ENCODE measurements around the gene ANKH.

GRCh38 chr5:14829396-14829795 lies 42.2 kb downstream of the ANKH start:
- TF ChIP-seq, protein P1, sequence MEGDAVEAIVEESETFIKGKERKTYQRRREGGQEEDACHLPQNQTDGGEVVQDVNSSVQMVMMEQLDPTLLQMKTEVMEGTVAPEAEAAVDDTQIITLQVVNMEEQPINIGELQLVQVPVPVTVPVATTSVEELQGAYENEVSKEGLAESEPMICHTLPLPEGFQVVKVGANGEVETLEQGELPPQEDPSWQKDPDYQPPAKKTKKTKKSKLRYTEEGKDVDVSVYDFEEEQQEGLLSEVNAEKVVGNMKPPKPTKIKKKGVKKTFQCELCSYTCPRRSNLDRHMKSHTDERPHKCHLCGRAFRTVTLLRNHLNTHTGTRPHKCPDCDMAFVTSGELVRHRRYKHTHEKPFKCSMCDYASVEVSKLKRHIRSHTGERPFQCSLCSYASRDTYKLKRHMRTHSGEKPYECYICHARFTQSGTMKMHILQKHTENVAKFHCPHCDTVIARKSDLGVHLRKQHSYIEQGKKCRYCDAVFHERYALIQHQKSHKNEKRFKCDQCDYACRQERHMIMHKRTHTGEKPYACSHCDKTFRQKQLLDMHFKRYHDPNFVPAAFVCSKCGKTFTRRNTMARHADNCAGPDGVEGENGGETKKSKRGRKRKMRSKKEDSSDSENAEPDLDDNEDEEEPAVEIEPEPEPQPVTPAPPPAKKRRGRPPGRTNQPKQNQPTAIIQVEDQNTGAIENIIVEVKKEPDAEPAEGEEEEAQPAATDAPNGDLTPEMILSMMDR (conservative IDR thresholded peaks at IDR 0.05; ENCODE audit: low read length) = no peak
- TF ChIP-seq EZH2phosphoT487 (IDR thresholded peaks at IDR 0.05; ENCODE audit: borderline replicate concordance) = no peak
